GM12874 (cell line): ENCODE data around the gene ZNF385B.

Source experiments
- CTCF ChIP-seq: IDR thresholded peaks from 2 replicates; pipeline ENCODE4 v1.5.1; 2011; ENCODE audit warnings: low read depth, mild to moderate bottlenecking, control low read depth, low read length, moderate library complexity; ENCODE audit not compliant: insufficient read depth

The ZNF385B gene

GRCh38 chr2:179605341-179605740 lies 256.1 kb downstream of the ZNF385B start:
- no peak for TF ChIP-seq CTCF

- TF ChIP-seq CTCF: no peak
Measured at GRCh38 chr2:179604598-179604997, 256.8 kb downstream of the ZNF385B start.

GRCh38 chr2:179602452-179602851 lies 259.0 kb downstream of the ZNF385B start:
- TF ChIP-seq CTCF: no peak

DNA sequence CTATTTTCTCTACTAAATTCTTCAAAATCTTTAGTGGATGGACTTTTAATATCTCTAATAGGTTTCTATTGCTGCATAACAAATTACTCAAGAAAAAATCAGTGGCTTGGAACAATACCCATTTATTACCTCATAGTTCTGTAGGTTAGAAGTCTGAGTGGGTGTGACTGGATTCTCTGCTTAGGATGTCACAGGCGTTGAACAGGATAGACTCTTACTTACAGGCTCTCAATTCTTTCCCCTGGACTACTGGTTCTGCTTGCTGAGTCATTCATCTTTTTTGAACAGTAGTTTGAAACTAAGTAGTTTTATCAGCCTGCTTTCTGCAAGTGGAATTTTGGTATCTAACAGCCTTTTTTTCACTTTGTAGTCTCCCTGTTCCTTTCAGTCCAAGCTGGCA lies 265.4 kb downstream of the ZNF385B start:
- TF ChIP-seq CTCF: no peak

DNA sequence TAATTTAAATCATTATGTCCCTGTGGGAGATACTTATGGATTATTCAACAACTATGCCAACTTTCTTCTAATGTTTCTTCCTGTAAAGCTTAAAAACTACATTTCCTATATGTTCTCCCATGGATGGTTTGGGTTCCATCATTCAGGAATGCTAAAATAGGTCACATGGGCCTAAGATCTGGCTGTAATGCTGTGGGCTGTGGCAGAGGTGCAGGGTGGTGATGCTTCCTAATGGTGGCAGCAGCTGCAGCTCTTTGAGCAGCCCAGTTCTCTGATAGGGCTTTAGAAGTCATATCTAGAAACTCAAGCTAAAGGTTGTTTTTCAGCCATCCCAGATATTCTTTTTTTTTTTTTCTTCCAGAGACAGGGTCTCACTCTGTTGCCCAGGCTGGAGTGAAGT lies 266.1 kb downstream of the ZNF385B start:
- no peak for TF ChIP-seq CTCF

GRCh38 chr2:179594268-179595112 lies 266.9 kb downstream of the ZNF385B start:
- no peak for TF ChIP-seq CTCF

DNA sequence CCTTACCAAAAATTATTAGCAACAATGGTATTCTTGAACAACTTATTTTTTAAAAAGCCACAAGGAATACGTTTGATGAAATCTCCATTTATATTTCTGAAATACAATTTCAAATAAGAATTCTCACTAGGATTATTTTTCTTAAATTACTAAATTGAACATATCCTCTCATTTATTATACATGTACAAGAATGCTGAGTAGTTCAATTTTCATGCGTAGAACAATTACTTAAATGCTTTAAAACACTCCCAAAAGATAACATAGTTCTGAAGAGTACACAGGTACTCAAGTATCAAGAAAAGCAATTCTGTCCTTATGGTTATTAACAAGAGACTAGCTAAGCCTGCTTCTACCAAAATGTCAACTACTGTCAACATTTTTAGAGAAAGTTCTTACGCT lies 268.1 kb downstream of the ZNF385B start:
- TF ChIP-seq CTCF: no peak
